SKM-1 (cell line): ENCODE measurements around the gene SKIC2.

ENCODE experiments used
- DNase-seq: peaks from one replicate; lab custom pipeline; 2025; ENCODE audit not compliant: unreplicated experiment; lab: John Stamatoyannopoulos, UW

The SKIC2 gene

GRCh38 chr6:31945507-31946369 lies 13.2 kb upstream of the SKIC2 start, which contains the start of gene CFB:
TSS of gene CFB (plus strand) at chr6:31946095. CDS start at chr6:31946222, 127 bp downstream.
- no peak for DNase-seq

- DNase-seq, result no peak
Measured at GRCh38 chr6:31946370-31946885, 12.5 kb upstream of the SKIC2 start.

- no peak for DNase-seq
Measured at GRCh38 chr6:31947070-31947675, 11.8 kb upstream of the SKIC2 start.

DNA sequence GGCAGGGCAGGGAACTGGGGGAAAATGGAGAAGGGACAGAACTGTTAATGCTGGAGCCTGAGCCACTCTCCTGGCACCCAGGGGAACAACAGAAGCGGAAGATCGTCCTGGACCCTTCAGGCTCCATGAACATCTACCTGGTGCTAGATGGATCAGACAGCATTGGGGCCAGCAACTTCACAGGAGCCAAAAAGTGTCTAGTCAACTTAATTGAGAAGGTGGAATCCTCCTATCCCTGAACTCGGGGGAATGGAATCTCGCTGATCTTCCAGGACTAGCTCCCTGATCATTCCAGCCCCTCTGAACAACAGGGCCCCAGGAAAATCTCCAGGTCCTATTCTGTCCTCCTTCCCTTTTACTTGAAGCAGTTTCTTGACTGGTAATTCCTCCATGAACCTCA lies 11.1 kb upstream of the SKIC2 start:
- no peak for DNase-seq

- no peak for DNase-seq
Measured at GRCh38 chr6:31948306-31948705, 10.7 kb upstream of the SKIC2 start.

- DNase-seq, result no peak
Measured at GRCh38 chr6:31948753-31949413, 10.1 kb upstream of the SKIC2 start.

DNA sequence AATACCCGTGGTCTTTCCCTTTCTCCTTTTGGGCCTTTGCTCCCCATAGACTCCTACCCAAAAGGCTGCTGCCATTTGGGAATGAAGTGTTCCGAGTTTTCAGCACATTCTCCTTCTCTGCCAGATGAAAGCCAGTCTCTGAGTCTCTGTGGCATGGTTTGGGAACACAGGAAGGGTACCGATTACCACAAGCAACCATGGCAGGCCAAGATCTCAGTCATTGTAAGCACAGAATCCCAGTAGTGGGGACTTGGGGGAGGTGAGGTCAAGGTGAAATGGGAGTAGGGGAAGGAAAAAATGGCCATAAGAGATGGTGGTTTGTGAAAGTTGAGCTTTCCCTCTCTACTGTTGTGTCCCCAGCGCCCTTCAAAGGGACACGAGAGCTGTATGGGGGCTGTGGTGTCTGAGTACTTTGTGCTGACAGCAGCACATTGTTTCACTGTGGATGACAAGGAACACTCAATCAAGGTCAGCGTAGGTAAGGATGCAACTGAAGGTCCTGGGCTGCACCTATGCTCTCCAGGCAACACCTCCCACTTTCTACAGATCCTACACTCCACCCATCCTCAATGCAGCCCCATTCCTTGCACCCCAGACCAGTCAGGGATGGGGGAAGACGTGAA lies 8.9 kb upstream of the SKIC2 start:
- no peak for DNase-seq

DNA sequence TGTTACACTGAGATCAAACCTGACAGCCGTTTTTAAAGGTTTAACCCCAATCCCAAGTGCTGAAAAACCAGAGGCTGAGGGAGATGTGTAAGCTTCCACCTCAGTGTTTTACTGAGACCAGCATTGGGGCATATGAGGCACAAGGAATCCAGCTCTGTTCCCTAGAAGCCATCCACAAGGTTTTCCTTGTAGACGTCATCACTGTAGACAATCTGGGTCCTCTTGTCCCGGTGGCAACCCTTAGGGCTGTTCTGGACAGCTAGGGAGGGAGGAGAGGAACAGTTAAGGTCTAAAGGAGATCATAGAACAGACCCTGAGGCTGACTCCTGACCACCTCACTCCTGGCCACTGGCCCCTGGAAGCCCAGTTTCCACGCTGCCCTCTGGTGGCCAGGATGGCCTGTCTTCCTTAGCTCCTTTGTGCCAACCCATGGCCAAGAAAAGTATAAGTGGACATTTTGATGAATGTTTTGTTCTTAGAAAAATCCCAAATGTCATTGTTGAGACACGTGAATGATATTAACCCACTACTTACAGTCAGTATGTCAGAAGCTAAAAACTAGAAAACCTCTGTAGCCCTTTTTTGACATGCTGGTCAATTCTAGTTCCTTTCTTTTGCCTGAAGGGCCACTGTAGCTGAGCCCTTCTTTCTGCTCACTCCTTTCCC lies 6.7 kb upstream of the SKIC2 start:
- no peak for DNase-seq

GRCh38 chr6:31952890-31953289 lies 6.1 kb upstream of the SKIC2 start:
- no peak for DNase-seq

GRCh38 chr6:31954511-31954910 lies 4.5 kb upstream of the SKIC2 start:
- no peak for DNase-seq

DNA sequence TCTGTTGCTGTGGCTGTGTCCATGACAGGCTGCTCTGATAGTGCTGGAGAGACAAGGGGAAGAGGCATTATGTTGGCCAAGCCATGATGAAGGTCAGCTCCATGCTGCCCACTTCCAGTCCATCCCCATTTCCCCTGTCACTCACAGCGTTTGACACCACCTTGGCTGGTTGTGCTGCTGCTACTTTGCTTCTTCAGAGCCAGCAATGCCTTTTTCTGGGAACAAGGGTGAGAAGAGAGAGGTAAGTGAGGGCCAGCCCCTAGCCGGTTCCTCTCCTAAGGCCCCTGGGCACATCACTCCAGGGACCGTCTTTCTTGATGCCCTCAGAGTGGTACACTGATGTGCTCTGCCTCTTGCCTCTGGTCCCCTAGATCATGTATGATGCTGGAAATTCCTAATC lies 2.2 kb upstream of the SKIC2 start:
- DNase-seq, result no peak

DNA sequence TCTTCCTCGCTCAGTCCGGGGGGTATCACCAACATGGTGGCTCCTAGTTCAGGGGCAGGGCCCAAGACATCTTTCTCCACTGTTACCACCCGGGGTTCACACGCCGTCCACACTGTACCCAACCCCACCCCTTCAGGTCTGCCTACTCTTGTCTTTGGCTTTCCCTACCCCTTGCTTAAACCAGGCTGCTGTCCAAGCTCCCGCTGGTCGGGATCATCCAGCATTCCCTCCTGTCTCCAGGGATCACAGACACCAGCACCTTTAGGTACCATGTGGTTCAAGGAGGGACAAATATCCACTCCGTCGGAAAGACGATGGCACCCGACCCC lies 599 bp upstream of the SKIC2 start:
- no peak for DNase-seq

GRCh38 chr6:31961616-31962015 lies 2.6 kb downstream of the SKIC2 start:
- no peak for DNase-seq

GRCh38 chr6:31963921-31964320 lies 4.9 kb downstream of the SKIC2 start:
- DNase-seq, result no peak

DNA sequence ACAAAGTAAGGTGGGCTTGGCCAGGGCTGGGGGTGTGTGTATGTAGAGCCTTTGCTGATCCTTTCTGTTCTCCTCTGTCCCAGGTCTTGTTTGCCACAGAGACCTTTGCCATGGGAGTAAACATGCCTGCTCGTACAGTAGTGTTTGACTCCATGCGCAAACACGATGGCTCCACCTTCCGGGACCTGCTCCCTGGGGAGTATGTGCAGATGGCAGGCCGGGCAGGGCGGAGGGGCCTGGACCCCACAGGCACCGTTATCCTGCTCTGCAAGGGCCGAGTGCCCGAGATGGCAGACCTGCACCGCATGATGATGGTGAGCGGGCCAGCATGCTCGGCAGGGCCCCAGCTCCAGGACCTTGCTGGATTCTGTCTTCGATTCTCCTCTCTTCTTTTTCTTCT lies 6.7 kb downstream of the SKIC2 start:
- DNase-seq, result no peak

GRCh38 chr6:31966506-31966905 lies 7.5 kb downstream of the SKIC2 start:
- DNase-seq, result no peak

GRCh38 chr6:31966997-31967925 lies 8.3 kb downstream of the SKIC2 start:
- DNase-seq, result no peak

GRCh38 chr6:31967926-31968320 lies 8.9 kb downstream of the SKIC2 start:
- no peak for DNase-seq

DNA sequence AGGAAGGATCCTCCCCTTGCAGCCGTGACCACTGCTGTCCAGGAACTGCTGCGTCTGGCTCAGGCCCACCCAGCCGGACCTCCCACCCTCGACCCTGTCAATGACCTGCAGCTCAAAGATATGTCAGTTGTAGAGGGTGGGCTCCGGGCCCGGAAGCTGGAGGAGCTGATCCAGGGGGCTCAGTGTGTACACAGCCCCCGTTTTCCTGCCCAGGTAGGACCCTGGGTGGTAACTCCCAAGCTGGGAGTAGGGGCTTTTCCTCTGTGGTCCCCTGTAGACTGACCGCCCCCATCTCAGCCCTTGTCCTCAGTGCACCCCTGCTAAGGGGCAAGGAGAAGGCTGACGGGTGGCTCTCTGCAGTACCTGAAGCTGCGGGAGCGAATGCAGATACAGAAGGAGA lies 9.4 kb downstream of the SKIC2 start:
- DNase-seq, result no peak
